ENCODE measurements around the gene SLC35F3. TPM values are rescaled to one million over a fixed set of nuclear protein-coding genes. Genes with fewer than 3 reads are reported as not detected.

Gene SLC35F3
- total RNA-seq, 1 experiment from 2014 or later: 22.7 TPM

- Histone ChIP-seq H3K4me3 (ENCODE audit: low read depth, low read length, poor library complexity, severe bottlenecking) (no peak overlapping the region), H3K9me3 (ENCODE audit: low read depth, low read length, poor library complexity, severe bottlenecking) (no peaks in the 10 kb centered on the region), H3K4me1 (ENCODE audit: insufficient read depth, low read length, poor library complexity, severe bottlenecking) (no peaks in the 10 kb centered on the region), H3K27ac (ENCODE audit: low read depth, low read length, poor library complexity, severe bottlenecking) (no peak overlapping the region), H3K27me3 (replicated peaks; ENCODE audit: insufficient read depth, low read depth, low read length, poor library complexity) (no peaks in the 10 kb centered on the region), H3K36me3 (ENCODE audit: insufficient read depth, low read length, poor library complexity, severe bottlenecking) (no peaks in the 10 kb centered on the region)
- no TSS peak for BruUV-seq (replicated peaks)
- CTCF ChIA-PET: no interaction called here
- POLR2A ChIA-PET (ENCODE audit: low non-redundant PET): no interaction called here
- intact Hi-C loops (cut with micrococcal nuclease; ENCODE audit: unreplicated experiment): no loop called here
- no peak for DNase-seq (ENCODE audit: low spot score)
- no peak for TF ChIP-seq CTCF (conservative IDR thresholded peaks at IDR 0.05; ENCODE audit: low read depth, low read length)
- TF ChIP-seq EZH2 (IDR thresholded peaks at IDR 0.05; ENCODE audit: borderline replicate concordance, low read depth, low read length, poor library complexity, severe bottlenecking): no peak
These were observed 240.4 kb downstream of the SLC35F3 start for GRCh38 chr1:234144901-234145300.

- ChIA-PET POLR2A (ENCODE audit: low non-redundant PET) (no interaction called here), CTCF (no interaction called here)
- no TSS peak for BruUV-seq (replicated peaks)
- intact Hi-C loops (cut with micrococcal nuclease; ENCODE audit: unreplicated experiment): no loop called here
- no peak for DNase-seq (ENCODE audit: low spot score)
- no peak overlapping the region for H3K4me3 ChIP-seq (ENCODE audit: low read depth, low read length, poor library complexity, severe bottlenecking)
- H3K27ac ChIP-seq (ENCODE audit: low read depth, low read length, poor library complexity, severe bottlenecking): no peak overlapping the region
- H3K4me1 ChIP-seq (ENCODE audit: insufficient read depth, low read length, poor library complexity, severe bottlenecking): no peaks in the 10 kb centered on the region
- no peaks in the 10 kb centered on the region for H3K27me3 ChIP-seq (replicated peaks; ENCODE audit: insufficient read depth, low read depth, low read length, poor library complexity)
- TF ChIP-seq EZH2 (IDR thresholded peaks at IDR 0.05; ENCODE audit: borderline replicate concordance, low read depth, low read length, poor library complexity, severe bottlenecking): no peak
- no peak for TF ChIP-seq CTCF (conservative IDR thresholded peaks at IDR 0.05; ENCODE audit: low read depth, low read length)
- H3K9me3 ChIP-seq (ENCODE audit: low read depth, low read length, poor library complexity, severe bottlenecking): no peaks in the 10 kb centered on the region
- no peaks in the 10 kb centered on the region for H3K36me3 ChIP-seq (ENCODE audit: insufficient read depth, low read length, poor library complexity, severe bottlenecking)
These were observed 243.9 kb downstream of the SLC35F3 start for GRCh38 chr1:234148350-234148749.

- ChIA-PET POLR2A (ENCODE audit: low non-redundant PET) (no interaction called here), CTCF (no interaction called here)
- H3K4me1 ChIP-seq (ENCODE audit: insufficient read depth, low read length, poor library complexity, severe bottlenecking): no peaks in the 10 kb centered on the region
- H3K27ac ChIP-seq (ENCODE audit: low read depth, low read length, poor library complexity, severe bottlenecking): no peak overlapping the region
- H3K9me3 ChIP-seq (ENCODE audit: low read depth, low read length, poor library complexity, severe bottlenecking): no peaks in the 10 kb centered on the region
- DNase-seq (ENCODE audit: low spot score): no peak
- no peaks in the 10 kb centered on the region for H3K36me3 ChIP-seq (ENCODE audit: insufficient read depth, low read length, poor library complexity, severe bottlenecking)
- H3K27me3 ChIP-seq (replicated peaks; ENCODE audit: insufficient read depth, low read depth, low read length, poor library complexity): no peaks in the 10 kb centered on the region
- no peak overlapping the region for H3K4me3 ChIP-seq (ENCODE audit: low read depth, low read length, poor library complexity, severe bottlenecking)
- no TSS peak for BruUV-seq (replicated peaks)
- TF ChIP-seq EZH2 (IDR thresholded peaks at IDR 0.05; ENCODE audit: borderline replicate concordance, low read depth, low read length, poor library complexity, severe bottlenecking) (no peak), CTCF (conservative IDR thresholded peaks at IDR 0.05; ENCODE audit: low read depth, low read length) (no peak)
- intact Hi-C loops (cut with micrococcal nuclease; ENCODE audit: unreplicated experiment): no loop called here
These were observed 244.3 kb downstream of the SLC35F3 start for GRCh38 chr1:234148816-234149215.
